ENCODE results near the gene ANO1.

DNA sequence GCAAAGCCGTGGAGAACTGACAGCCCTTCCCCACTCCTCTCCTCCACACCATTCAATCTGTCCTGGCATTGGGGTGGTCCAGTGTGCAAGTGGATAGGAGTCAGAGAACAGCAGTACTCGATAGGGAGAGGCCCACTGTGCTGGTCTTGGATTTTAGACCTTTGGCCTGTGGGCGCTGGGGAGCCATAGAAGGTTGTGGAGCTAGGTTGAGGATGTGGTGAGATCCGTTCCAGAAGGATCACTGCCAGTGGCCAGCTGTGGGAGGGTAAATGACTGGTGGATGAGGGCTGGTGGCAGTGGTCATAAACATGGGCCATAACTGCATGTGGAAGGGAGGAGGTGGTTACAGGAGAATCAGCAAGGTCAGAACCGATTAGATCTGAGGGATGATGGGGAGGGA is 28.6 kb downstream of the ANO1 start:
- TF ChIP-seq GATA3 (IDR thresholded peaks at IDR 0.05; ENCODE audit: low read depth, low read length): no peak
- no peak for TF ChIP-seq GATA2 (IDR thresholded peaks at IDR 0.05; ENCODE audit: low read depth, low read length)

All from SH-SY5Y (cell line).